Cardiac muscle cell (in vitro differentiated cells and primary cell): Measurements from ENCODE around the gene ZNF76. TPM values are rescaled to one million over a fixed set of nuclear protein-coding genes. Genes with fewer than 3 reads are reported as not detected.

ENCODE experiments used
- DNase-seq, 2 donors: peaks; one replicate each; pipeline versions ENCODE4 v3.0.0 to v3.0.0-alpha.2; 2010 to 2017; ENCODE audit warnings: low read depth in 1 of 2, low spot score in 1 of 2
- H3K27ac ChIP-seq: fragments of 200-600 bp; sonication (generic); 2 replicates; pipeline ENCODE4 v1.5.1; 2016
- H3K27me3 ChIP-seq: fragments of 200-600 bp; sonication (generic); 2 replicates; pipeline ENCODE4 v1.6.0; 2016; ENCODE audit warnings: control low read depth
- H3K36me3 ChIP-seq: fragments of 200-600 bp; sonication (generic); 2 replicates; pipeline ENCODE4 v1.5.1; 2016; ENCODE audit warnings: control low read depth
- H3K4me1 ChIP-seq: fragments of 200-600 bp; sonication (generic); 2 replicates; pipeline ENCODE4 v1.8.1; 2017; ENCODE audit warnings: low read depth, mild to moderate bottlenecking, mixed run types
- H3K4me3 ChIP-seq: fragments of 200-600 bp; sonication (generic); 2 replicates; pipeline ENCODE4 v1.5.1; 2016; ENCODE audit warnings: mild to moderate bottlenecking
- H3K9me3 ChIP-seq: fragments of 200-600 bp; sonication (generic); 2 replicates; pipeline ENCODE4 v1.5.1; 2017; ENCODE audit warnings: low read depth, mild to moderate bottlenecking, control low read depth
- CTCF ChIP-seq: IDR thresholded peaks from 2 replicates; pipeline ENCODE4 v1.5.1; 2012; ENCODE audit warnings: low read depth, mild to moderate bottlenecking, low read length
- polyA plus RNA-seq: library from polyadenylated mRNA; unstranded; fragments of >200 nt; fragmentation: Nextera tagmentation; extraction: Ambion mirVana; gene quantifications from 2 replicates; pipeline ENCODE4 v1.2.1, GENCODE V29; 2016
- total RNA-seq: library from RNA; depleted of rRNA; stranded (reverse); fragments of >200 nt; gene quantifications from 2 replicates; pipeline ENCODE4 v1.2.3, GENCODE V29; 2016

ZNF76 gene
- total and polyA plus RNA-seq, 2 experiments from 2014 or later = 46.2 to 59.6 TPM

- DNase-seq = peak; percentile 97 to 98
- peak; percentile 96 for TF ChIP-seq CTCF
- Histone ChIP-seq H3K4me3 (peak within 1 kb of the TSS; percentile 93), H3K27ac (peak within 1 kb of the TSS; percentile 22), H3K4me1 (peaks cover 7% of the 10 kb centered on the region), H3K27me3 (no peaks in the 10 kb centered on the region), H3K36me3 (no peaks in the 10 kb centered on the region), H3K9me3 (no peaks in the 10 kb centered on the region)
Observed at GRCh38 chr6:35342258-35343091, 82.9 kb downstream of the ZNF76 start, which contains the start of gene PPARD. TSS of gene PPARD (plus strand) at chr6:35342558. CDS start at chr6:35411088, 68,530 bp downstream.

GRCh38 chr6:35343092-35343834 is 83.7 kb downstream of the ZNF76 start:
- no peak overlapping the region for H3K27ac ChIP-seq
- H3K4me1 ChIP-seq = peaks cover 7% of the 10 kb centered on the region
- no peaks in the 10 kb centered on the region for H3K36me3 ChIP-seq
- H3K9me3 ChIP-seq = no peaks in the 10 kb centered on the region
- peak overlapping the region; percentile 93 for H3K4me3 ChIP-seq
- no peak for TF ChIP-seq CTCF
- DNase-seq = peak in 1 of 2 donors; percentile 80
- H3K27me3 ChIP-seq = no peaks in the 10 kb centered on the region

GRCh38 chr6:35343835-35344550 is 84.5 kb downstream of the ZNF76 start:
- DNase-seq = no peak
- H3K4me3 ChIP-seq = no peak overlapping the region

More at GRCh38 chr6:35343835-35344550, 84.5 kb downstream of the ZNF76 start:
- Histone ChIP-seq H3K27me3 (no peaks in the 10 kb centered on the region), H3K9me3 (no peaks in the 10 kb centered on the region), H3K4me1 (peaks cover 7% of the 10 kb centered on the region), H3K36me3 (no peaks in the 10 kb centered on the region), H3K27ac (no peak overlapping the region)
- TF ChIP-seq CTCF = no peak

Other genes with a start within 250 kb of the ZNF76 start
- 0.27 TPM in 1 of 2 replicates, not detected in the other for gene TCP11, start 118.4 kb upstream of the ZNF76 start, total RNA-seq
- 0.54 TPM in 1 of 2 replicates, not detected in the other for gene TCP11, start 118.4 kb upstream of the ZNF76 start, polyA plus RNA-seq
- 74.9 and 78.7 TPM in 2 replicates for gene SCUBE3, start 45.8 kb upstream of the ZNF76 start, total RNA-seq
- gene SCUBE3, start 45.8 kb upstream of the ZNF76 start, polyA plus RNA-seq = 78.2 and 81.8 TPM in 2 replicates
- gene DEF6, start 38.1 kb downstream of the ZNF76 start, total RNA-seq = 3.0 and 9.2 TPM in 2 replicates
- 2.3 and 5.7 TPM in 2 replicates for gene DEF6, start 38.1 kb downstream of the ZNF76 start, polyA plus RNA-seq
- 17.1 and 21.7 TPM in 2 replicates for gene PPARD, start 82.8 kb downstream of the ZNF76 start, total RNA-seq
- 28.6 and 34.0 TPM in 2 replicates for gene PPARD, start 82.8 kb downstream of the ZNF76 start, polyA plus RNA-seq
- 23.8 and 28.1 TPM in 2 replicates for gene FANCE, start 192.6 kb downstream of the ZNF76 start, total RNA-seq
- 19.4 and 21.3 TPM in 2 replicates for gene FANCE, start 192.6 kb downstream of the ZNF76 start, polyA plus RNA-seq
- gene RPL10A, start 208.7 kb downstream of the ZNF76 start, total RNA-seq = 1,095 and 1,320 TPM in 2 replicates
- gene RPL10A, start 208.7 kb downstream of the ZNF76 start, polyA plus RNA-seq = 390 and 521 TPM in 2 replicates
- gene TEAD3, start 237.3 kb downstream of the ZNF76 start, total RNA-seq = 65.2 and 98.6 TPM in 2 replicates
- 64.0 and 78.3 TPM in 2 replicates for gene TEAD3, start 237.3 kb downstream of the ZNF76 start, polyA plus RNA-seq